Panc1 (cell line): Measurements from ENCODE around the gene BMAL1.

Experiments
- CTCF ChIP-seq: fragments of 450-650 bp; IDR thresholded peaks from 2 replicates; pipeline ENCODE4 v1.5.1; 2017; ENCODE audit warnings: mild to moderate bottlenecking
- POLR2AphosphoS5 ChIP-seq: IDR thresholded peaks from 2 replicates; pipeline ENCODE4 v1.6.1; 2012; ENCODE audit warnings: mild to moderate bottlenecking, low read depth, low read length, moderate library complexity

GRCh38 chr11:13362596-13363109 is 85.1 kb downstream of the BMAL1 start:
- TF ChIP-seq CTCF (no peak), POLR2AphosphoS5 (no peak)
